ENCODE data around the gene ANO9.

The ANO9 gene

GRCh38 chr11:460331-461199 lies 18.8 kb upstream of the ANO9 start:
- Histone ChIP-seq H3K4me2 (ENCODE audit: low read depth, low read length) (no peak overlapping the region), H3K36me3 (replicated peaks; ENCODE audit: insufficient read depth, low read length) (no peaks in the 10 kb centered on the region), H4K20me1 (ENCODE audit: insufficient read depth, low read length) (no peaks in the 10 kb centered on the region), H3K27ac (ENCODE audit: low read length) (no peak overlapping the region), H3K4me3 (ENCODE audit: low read length) (no peak overlapping the region), H3K9ac (ENCODE audit: low read length) (no peak overlapping the region), H3K9me2 (replicated peaks; ENCODE audit: insufficient read depth, low read length) (no peaks in the 10 kb centered on the region), H3K9me3 (replicated peaks; ENCODE audit: insufficient read depth, low read length) (no peaks in the 10 kb centered on the region), H2AFZ (ENCODE audit: low read length) (no peak overlapping the region), H3F3A (ENCODE audit: insufficient read depth, low read length) (no peaks in the 10 kb centered on the region), H3K4me1 (ENCODE audit: low read length) (no peaks in the 10 kb centered on the region), H3K27me3 (replicated peaks; ENCODE audit: insufficient read depth, low read length) (no peaks in the 10 kb centered on the region), H3K79me2 (ENCODE audit: low read length) (no peaks in the 10 kb centered on the region)
- DNase-seq: no peak
- TF ChIP-seq, protein P1, sequence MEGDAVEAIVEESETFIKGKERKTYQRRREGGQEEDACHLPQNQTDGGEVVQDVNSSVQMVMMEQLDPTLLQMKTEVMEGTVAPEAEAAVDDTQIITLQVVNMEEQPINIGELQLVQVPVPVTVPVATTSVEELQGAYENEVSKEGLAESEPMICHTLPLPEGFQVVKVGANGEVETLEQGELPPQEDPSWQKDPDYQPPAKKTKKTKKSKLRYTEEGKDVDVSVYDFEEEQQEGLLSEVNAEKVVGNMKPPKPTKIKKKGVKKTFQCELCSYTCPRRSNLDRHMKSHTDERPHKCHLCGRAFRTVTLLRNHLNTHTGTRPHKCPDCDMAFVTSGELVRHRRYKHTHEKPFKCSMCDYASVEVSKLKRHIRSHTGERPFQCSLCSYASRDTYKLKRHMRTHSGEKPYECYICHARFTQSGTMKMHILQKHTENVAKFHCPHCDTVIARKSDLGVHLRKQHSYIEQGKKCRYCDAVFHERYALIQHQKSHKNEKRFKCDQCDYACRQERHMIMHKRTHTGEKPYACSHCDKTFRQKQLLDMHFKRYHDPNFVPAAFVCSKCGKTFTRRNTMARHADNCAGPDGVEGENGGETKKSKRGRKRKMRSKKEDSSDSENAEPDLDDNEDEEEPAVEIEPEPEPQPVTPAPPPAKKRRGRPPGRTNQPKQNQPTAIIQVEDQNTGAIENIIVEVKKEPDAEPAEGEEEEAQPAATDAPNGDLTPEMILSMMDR (IDR thresholded peaks at IDR 0.05; ENCODE audit: low read length): no peak
- TF ChIP-seq EZH2 (optimal IDR thresholded peaks at IDR 0.05; ENCODE audit: low read depth, low read length) (no peak), EZH2phosphoT487 (IDR thresholded peaks at IDR 0.05; ENCODE audit: low read length) (no peak)

- Histone ChIP-seq H3K4me2 (ENCODE audit: low read depth, low read length) (no peak overlapping the region), H3K9ac (ENCODE audit: low read length) (no peak overlapping the region), H2AFZ (ENCODE audit: low read length) (no peak overlapping the region)
Observed at GRCh38 chr11:459511-460220, 17.9 kb upstream of the ANO9 start.

DNA sequence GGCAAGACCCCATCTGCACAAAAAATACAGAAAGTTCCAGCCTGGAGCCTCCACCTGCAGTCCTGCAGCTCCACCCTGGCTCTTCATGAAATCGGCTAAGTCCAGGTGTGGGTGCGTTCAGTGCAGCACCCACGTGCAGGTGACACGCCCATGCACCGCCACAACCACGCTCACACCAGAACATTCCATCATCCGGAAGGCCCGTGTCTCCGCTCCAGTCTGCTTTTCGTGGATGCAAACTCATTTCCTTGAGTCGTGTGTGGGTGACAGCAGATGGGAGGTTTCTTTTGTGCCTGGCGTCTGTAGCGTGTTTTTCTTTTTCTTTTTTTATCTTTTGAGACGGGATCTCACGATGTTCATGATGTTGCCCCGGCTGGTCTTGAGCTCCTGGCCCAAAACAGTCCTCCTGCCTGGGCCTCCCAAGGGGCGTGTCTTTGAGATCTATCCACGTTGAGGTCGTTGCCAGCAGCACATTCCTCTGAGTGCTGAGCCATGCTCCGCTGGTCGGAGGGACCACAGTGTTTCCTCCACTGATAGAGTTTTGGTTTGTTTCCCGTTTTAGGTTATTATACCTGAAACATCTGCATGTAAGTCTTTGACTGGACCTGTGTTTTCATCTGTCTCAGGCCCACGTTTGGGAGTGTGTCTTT lies 15.4 kb upstream of the ANO9 start:
- H3K36me3 ChIP-seq (replicated peaks; ENCODE audit: insufficient read depth, low read length): no peaks in the 10 kb centered on the region
- H2AFZ ChIP-seq (ENCODE audit: low read length): no peak overlapping the region
- no peaks in the 10 kb centered on the region for H3F3A ChIP-seq (ENCODE audit: insufficient read depth, low read length)
- H3K9ac ChIP-seq (ENCODE audit: low read length): no peak overlapping the region
- no peak for TF ChIP-seq EZH2phosphoT487 (IDR thresholded peaks at IDR 0.05; ENCODE audit: low read length)
- H3K9me3 ChIP-seq (replicated peaks; ENCODE audit: insufficient read depth, low read length): no peaks in the 10 kb centered on the region
- no peak overlapping the region for H3K4me2 ChIP-seq (ENCODE audit: low read depth, low read length)
- H3K4me3 ChIP-seq (ENCODE audit: low read length): no peak overlapping the region
- H4K20me1 ChIP-seq (ENCODE audit: insufficient read depth, low read length): no peaks in the 10 kb centered on the region
- no peaks in the 10 kb centered on the region for H3K4me1 ChIP-seq (ENCODE audit: low read length)
- no peaks in the 10 kb centered on the region for H3K9me2 ChIP-seq (replicated peaks; ENCODE audit: insufficient read depth, low read length)
- no peaks in the 10 kb centered on the region for H3K27me3 ChIP-seq (replicated peaks; ENCODE audit: insufficient read depth, low read length)
- no peaks in the 10 kb centered on the region for H3K79me2 ChIP-seq (ENCODE audit: low read length)
- no peak for DNase-seq
- no peak overlapping the region for H3K27ac ChIP-seq (ENCODE audit: low read length)

More at GRCh38 chr11:459511-460220, 17.9 kb upstream of the ANO9 start:
- no peaks in the 10 kb centered on the region for H3K9me3 ChIP-seq (replicated peaks; ENCODE audit: insufficient read depth, low read length)
- H3F3A ChIP-seq (ENCODE audit: insufficient read depth, low read length): no peaks in the 10 kb centered on the region
- no peak overlapping the region for H3K27ac ChIP-seq (ENCODE audit: low read length)
- no peak overlapping the region for H3K4me3 ChIP-seq (ENCODE audit: low read length)
- H4K20me1 ChIP-seq (ENCODE audit: insufficient read depth, low read length): no peaks in the 10 kb centered on the region
- no peaks in the 10 kb centered on the region for H3K79me2 ChIP-seq (ENCODE audit: low read length)
- H3K27me3 ChIP-seq (replicated peaks; ENCODE audit: insufficient read depth, low read length): no peaks in the 10 kb centered on the region
- H3K36me3 ChIP-seq (replicated peaks; ENCODE audit: insufficient read depth, low read length): no peaks in the 10 kb centered on the region
- TF ChIP-seq EZH2 (optimal IDR thresholded peaks at IDR 0.05; ENCODE audit: low read depth, low read length): no peak
- no peak for TF ChIP-seq EZH2phosphoT487 (IDR thresholded peaks at IDR 0.05; ENCODE audit: low read length)
- TF ChIP-seq, protein P1 (IDR thresholded peaks at IDR 0.05; ENCODE audit: low read length): no peak
- DNase-seq: no peak
- H3K4me1 ChIP-seq (ENCODE audit: low read length): no peaks in the 10 kb centered on the region
- H3K9me2 ChIP-seq (replicated peaks; ENCODE audit: insufficient read depth, low read length): no peaks in the 10 kb centered on the region
